Lung (tissue), 12 donors: ENCODE results near the gene CDK12. TPM values are rescaled to one million over a fixed set of nuclear protein-coding genes. Genes with fewer than 3 reads are reported as not detected.
"Not testable (repeated sequence)": the region's sequence is repeated elsewhere in the genome, so short reads cannot be mapped to it uniquely, and the experiment has no call there.

Experiments
- ATAC-seq: fragments of 200-7000 bp; cut with Tn5 transposase; one replicate; pipeline ENCODE4 v1.9.1; 2020; ENCODE audit warnings: moderate number of reproducible peaks; ENCODE audit not compliant: insufficient read depth, low FRiP score
- DNase-seq, 3 donors: peaks; one replicate each; pipeline ENCODE4 v3.0.0-alpha.2; 2013 to 2017
- H3K27ac ChIP-seq, 2 donors: one replicate each; pipeline ENCODE4 v1.5.1; 2013; ENCODE audit warnings: mild to moderate bottlenecking in 2 of 2, moderate library complexity in 2 of 2, control low read depth in 1 of 2, inconsistent platforms in 1 of 2, low read depth in 1 of 2, low read length in 1 of 2
- H3K27me3 ChIP-seq, 3 donors: one replicate each; pipeline ENCODE4 v1.5.1; 2013; ENCODE audit warnings: low read length in 2 of 3; ENCODE audit not compliant: control insufficient read depth in 3 of 3, insufficient read depth in 3 of 3
- H3K36me3 ChIP-seq, 4 donors: one replicate each; pipeline ENCODE4 v1.5.1; 2013; ENCODE audit warnings: low read length in 4 of 4, mild to moderate bottlenecking in 1 of 4, moderate library complexity in 1 of 4; ENCODE audit not compliant: control insufficient read depth in 4 of 4, insufficient read depth in 4 of 4
- H3K4me1 ChIP-seq, 5 donors: one replicate each; pipeline ENCODE4 v1.5.1; 2013; ENCODE audit warnings: low read length in 5 of 5, mild to moderate bottlenecking in 2 of 5, moderate library complexity in 1 of 5; ENCODE audit not compliant: control insufficient read depth in 5 of 5, insufficient read depth in 5 of 5
- H3K4me3 ChIP-seq: one replicate; pipeline ENCODE4 v1.5.1; 2013; ENCODE audit warnings: mild to moderate bottlenecking, control low read depth, moderate library complexity
- H3K9ac ChIP-seq, 2 donors: one replicate each; pipeline ENCODE4 v1.5.1; 2013; ENCODE audit warnings: low read length in 2 of 2, control low read depth in 1 of 2; ENCODE audit not compliant: insufficient read depth in 1 of 2
- H3K9me3 ChIP-seq, 4 donors: one replicate each; pipeline ENCODE4 v1.5.1; 2013; ENCODE audit warnings: low read length in 3 of 4, mild to moderate bottlenecking in 1 of 4, moderate library complexity in 1 of 4; ENCODE audit not compliant: control insufficient read depth in 4 of 4, insufficient read depth in 3 of 4
- WGBS, 2 donors: extraction: QIAGEN DNeasy Blood & Tissue Kit; methylation state at CpG; one replicate each; pipeline ENCODE4 v1.1.7; 2013; 5-methylcytosine and 5-hydroxymethylcytosine counted together
- polyA plus RNA-seq, 2 donors: library from polyadenylated mRNA; stranded (reverse); fragments of 200-250 nt; gene quantifications; one replicate each; pipeline ENCODE4 v1.2.1, GENCODE V29; 2013
- total RNA-seq, 2 donors: library from RNA; depleted of rRNA in 1 of 2; stranded (reverse); fragments of >200 nt in 1 of 2; gene quantifications; one replicate each; pipeline ENCODE4 v1.2.1, GENCODE V29; 2014 to 2021
- TF ChIP-seq, protein P1 (sequence below): IDR thresholded peaks from 2 replicates; pipeline ENCODE4 v1.5.1; 2012; ENCODE audit warnings: mild to moderate bottlenecking; ENCODE audit errors: control extremely low read depth, extremely low read depth
- donor health status: control.
- donor health status: control.
- donor health status: Bipolar disorder and iron deficiency.
- donor health status: healthy.
- donor health status: DM: yes; HTN: yes; CAD: no.

Gene CDK12
- total and polyA plus RNA-seq, 4 donors = 12.3 to 56.2 (median 35.5) TPM

DNA sequence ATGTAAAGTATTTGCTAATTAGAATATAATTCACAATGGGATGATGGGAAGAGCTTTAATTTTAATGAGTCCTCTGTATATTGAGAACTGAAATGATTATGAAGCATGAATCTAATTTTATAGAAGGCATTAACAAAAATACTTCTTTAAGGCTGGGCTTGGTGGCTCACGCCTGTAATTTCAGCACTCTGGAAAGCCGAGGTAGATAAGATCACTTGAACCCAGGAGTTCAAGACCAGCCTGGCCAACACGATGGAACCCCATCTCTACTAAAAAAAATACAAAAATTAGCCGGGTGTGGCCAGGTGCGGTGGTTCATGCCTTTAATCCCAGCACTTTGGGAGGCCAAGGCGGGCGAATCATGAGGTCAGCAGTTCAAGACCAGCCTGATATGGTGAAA lies 12.0 kb downstream of the CDK12 start:
- Histone ChIP-seq H3K4me3 (no peak overlapping the region), H3K27ac (no peak overlapping the region), H3K9ac (no peak overlapping the region), H3K4me1 (no peaks in the 10 kb centered on the region), H3K9me3 (no peaks in the 10 kb centered on the region), H3K36me3 (peaks cover 8 to 29% (median 22%) of the 10 kb centered on the region in 4 donors), H3K27me3 (no peaks in the 10 kb centered on the region)
- WGBS, 2 donors = 89 to 95% methylated on average over 7 of the region's 7 CpGs
- ATAC-seq (no peak), DNase-seq (no peak)
- TF ChIP-seq, protein P1, sequence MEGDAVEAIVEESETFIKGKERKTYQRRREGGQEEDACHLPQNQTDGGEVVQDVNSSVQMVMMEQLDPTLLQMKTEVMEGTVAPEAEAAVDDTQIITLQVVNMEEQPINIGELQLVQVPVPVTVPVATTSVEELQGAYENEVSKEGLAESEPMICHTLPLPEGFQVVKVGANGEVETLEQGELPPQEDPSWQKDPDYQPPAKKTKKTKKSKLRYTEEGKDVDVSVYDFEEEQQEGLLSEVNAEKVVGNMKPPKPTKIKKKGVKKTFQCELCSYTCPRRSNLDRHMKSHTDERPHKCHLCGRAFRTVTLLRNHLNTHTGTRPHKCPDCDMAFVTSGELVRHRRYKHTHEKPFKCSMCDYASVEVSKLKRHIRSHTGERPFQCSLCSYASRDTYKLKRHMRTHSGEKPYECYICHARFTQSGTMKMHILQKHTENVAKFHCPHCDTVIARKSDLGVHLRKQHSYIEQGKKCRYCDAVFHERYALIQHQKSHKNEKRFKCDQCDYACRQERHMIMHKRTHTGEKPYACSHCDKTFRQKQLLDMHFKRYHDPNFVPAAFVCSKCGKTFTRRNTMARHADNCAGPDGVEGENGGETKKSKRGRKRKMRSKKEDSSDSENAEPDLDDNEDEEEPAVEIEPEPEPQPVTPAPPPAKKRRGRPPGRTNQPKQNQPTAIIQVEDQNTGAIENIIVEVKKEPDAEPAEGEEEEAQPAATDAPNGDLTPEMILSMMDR = no peak

DNA sequence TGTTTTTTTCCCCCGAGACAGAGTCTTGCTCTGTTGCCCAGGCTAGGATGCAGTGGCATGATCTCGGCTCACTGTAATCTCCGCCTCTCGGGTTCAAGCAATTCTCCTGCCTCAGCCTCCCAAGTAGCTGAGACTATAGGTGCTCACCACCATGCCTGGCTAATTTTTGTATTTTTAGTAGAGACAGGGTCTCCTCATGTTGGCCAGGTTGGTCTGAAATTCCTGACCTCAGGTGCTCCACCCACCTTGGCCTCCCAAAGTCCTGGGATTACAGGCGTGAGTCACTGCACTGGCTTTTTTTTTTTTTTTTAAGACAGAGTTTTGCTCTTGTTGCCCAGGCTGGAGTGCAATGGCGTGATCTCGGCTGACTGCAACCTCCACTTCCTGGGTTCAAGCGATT lies 18.3 kb downstream of the CDK12 start:
- H3K9me3 ChIP-seq, H3K27me3 ChIP-seq, H3K4me1 ChIP-seq, H3K9ac ChIP-seq, ATAC-seq, DNase-seq, H3K4me3 ChIP-seq, H3K27ac ChIP-seq: not testable (repeated sequence)
- peaks cover 3 to 14% (median 11%) of the 10 kb centered on the region in 4 donors for H3K36me3 ChIP-seq
- WGBS, 2 donors = 95% methylated on average over 8 of the region's 8 CpGs

DNA sequence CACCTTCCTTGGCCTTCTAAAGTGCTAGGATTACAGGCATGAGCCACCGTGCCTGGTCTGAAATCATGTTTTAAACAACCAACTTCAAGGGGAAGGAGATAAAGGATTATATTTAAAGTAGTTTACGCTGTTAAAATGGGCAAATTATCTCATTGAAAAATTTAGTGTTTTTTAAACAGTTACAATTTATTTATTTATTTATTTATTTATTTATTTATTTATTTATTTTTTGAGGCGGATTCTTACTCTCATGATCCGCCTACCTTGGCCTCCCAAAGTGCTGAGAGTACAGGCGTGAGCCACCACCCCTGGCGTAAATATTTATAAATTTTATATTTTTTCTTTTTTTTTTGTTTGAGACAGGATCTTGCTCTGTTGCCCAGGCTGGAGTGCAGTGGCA lies 22.2 kb downstream of the CDK12 start:
- Histone ChIP-seq H3K4me3 (no peak overlapping the region), H3K27ac (no peak overlapping the region), H3K9ac (no peak overlapping the region), H3K36me3 (peaks cover 3 to 11% (median 6%) of the 10 kb centered on the region in 4 donors), H3K4me1 (no peaks in the 10 kb centered on the region), H3K9me3 (no peaks in the 10 kb centered on the region), H3K27me3 (no peaks in the 10 kb centered on the region)
- 97 to 98% methylated on average over 6 of the region's 6 CpGs for WGBS, 2 donors
- DNase-seq (no peak), ATAC-seq (no peak)
- TF ChIP-seq, protein P1 = no peak

DNA sequence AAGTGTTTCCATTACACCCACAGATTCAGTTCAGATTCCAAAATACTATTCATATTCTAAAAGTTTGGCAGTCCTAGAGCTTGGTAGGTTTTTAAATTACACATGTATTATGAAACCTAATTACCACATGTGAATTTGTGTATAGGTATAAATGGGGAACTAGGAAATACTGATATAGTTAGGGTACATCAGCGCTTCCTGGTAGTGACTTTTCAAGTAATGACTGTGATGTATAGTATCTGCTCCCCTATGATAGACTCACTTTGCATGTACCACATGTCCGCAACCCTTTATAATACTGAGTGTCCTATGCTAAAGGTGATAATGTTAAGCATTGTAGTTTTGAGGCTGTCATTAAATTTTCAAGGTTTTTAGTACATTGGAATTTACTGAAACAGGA lies 22.9 kb downstream of the CDK12 start:
- ATAC-seq = no peak

More for the DNA sequence above, 22.9 kb downstream of the CDK12 start:
- Histone ChIP-seq H3K9ac (no peak overlapping the region), H3K4me3 (no peak overlapping the region), H3K9me3 (no peaks in the 10 kb centered on the region), H3K4me1 (no peaks in the 10 kb centered on the region), H3K36me3 (peaks cover 3 to 9% (median 7%) of the 10 kb centered on the region in 4 donors), H3K27me3 (no peaks in the 10 kb centered on the region), H3K27ac (no peak overlapping the region)
- TF ChIP-seq, protein P1 = no peak
- DNase-seq = no peak
- WGBS, 2 donors = 96 to 98% methylated on average over 2 of the region's 2 CpGs
